ENCODE results near the gene LRRC19. TPM values are rescaled to one million over a fixed set of nuclear protein-coding genes. Genes with fewer than 3 reads are reported as not detected.

LRRC19 gene
- total and polyA plus RNA-seq, 11 donors, result not detected

DNA sequence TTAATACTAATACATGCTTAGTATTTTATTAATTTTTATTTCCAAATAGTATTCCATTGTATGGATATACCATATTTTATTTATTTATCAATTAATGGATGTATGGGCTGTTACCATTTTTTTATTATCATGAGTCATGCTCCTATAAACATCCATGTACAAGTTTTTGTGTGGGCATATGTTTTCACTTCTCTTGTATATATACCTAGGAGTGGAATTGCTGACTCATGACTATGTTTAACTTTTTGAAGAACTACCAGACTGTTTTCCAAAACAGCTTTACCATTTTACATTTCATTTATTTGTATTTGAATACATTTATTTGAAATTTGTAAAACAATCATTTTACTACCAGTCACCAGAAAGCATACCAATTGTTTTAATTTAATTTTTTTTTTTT lies 14.1 kb upstream of the LRRC19 start:
- Histone ChIP-seq H3K4me1 (no peaks in the 10 kb centered on the region), H3K27ac (no peak overlapping the region), H3K36me3 (peaks cover 0 to 85% (median 30%) of the 10 kb centered on the region in 9 donors), H3K9me3 (peaks cover 0 to under 1% (median 0%) of the 10 kb centered on the region in 12 donors), H3K4me3 (no peak overlapping the region), H3K27me3 (no peaks in the 10 kb centered on the region)
- no peak for DNase-seq
- TF ChIP-seq, protein P1, sequence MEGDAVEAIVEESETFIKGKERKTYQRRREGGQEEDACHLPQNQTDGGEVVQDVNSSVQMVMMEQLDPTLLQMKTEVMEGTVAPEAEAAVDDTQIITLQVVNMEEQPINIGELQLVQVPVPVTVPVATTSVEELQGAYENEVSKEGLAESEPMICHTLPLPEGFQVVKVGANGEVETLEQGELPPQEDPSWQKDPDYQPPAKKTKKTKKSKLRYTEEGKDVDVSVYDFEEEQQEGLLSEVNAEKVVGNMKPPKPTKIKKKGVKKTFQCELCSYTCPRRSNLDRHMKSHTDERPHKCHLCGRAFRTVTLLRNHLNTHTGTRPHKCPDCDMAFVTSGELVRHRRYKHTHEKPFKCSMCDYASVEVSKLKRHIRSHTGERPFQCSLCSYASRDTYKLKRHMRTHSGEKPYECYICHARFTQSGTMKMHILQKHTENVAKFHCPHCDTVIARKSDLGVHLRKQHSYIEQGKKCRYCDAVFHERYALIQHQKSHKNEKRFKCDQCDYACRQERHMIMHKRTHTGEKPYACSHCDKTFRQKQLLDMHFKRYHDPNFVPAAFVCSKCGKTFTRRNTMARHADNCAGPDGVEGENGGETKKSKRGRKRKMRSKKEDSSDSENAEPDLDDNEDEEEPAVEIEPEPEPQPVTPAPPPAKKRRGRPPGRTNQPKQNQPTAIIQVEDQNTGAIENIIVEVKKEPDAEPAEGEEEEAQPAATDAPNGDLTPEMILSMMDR (IDR thresholded peaks at IDR 0.05), result no peak
- TF ChIP-seq POLR2A (IDR thresholded peaks at IDR 0.05), result no peak
- intact Hi-C loops (cut with DNase I), result no loop called here
- no peak for ATAC-seq

DNA sequence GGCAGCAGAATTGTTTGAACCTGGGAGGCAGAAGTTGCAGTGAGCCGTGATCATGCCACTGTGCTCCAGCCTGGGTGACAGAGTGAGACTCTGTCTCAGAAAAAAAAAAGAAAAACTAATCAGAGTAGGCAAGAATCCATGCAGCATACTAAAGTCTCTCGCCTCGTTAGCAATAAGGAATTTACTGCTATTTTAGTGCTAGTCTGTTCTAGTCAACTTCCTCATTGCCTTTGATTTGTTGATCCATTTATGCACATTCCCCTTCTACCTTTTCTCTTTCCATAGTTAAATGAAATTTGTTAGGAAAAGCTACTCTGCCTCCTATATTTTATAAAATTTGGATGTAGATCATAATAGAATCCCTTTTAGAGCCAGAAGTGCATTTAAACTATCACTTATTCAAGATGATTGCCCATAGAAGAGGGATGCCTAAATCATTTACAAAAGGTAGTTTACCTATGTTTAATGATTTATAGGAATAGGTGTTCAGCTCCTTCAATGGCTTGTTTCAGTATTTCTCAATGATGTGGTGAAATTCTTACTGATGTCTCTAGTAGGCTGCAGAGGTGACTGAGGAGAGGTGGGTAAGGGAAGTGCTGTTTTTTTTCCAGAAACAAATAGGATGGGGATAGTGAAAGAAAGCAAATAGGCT lies 1.9 kb downstream of the LRRC19 start:
- TF ChIP-seq, protein P1 (IDR thresholded peaks at IDR 0.05), result no peak
- TF ChIP-seq POLR2A (IDR thresholded peaks at IDR 0.05), result no peak

DNA sequence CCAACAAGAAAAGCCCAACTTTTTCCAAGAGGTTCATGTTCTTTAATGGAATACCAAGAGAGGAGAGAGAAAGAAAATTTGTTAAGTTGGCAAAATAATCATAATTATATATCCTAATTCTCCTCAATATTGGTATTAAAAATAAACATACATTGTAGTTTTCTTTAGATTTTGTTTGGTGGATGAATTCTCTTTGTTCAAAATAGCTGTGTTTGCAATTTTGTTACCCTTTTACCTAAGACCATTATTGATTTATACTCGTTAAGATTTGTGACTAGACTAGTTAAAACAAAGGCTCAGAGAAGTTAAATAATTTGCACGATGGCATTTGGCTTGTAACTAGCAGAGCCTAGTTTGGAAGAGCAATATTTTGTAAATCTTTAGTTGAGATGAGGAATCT lies 9.7 kb downstream of the LRRC19 start:
- no peak for ATAC-seq
- no peaks in the 10 kb centered on the region for H3K9me3 ChIP-seq
- no peak overlapping the region for H3K27ac ChIP-seq
- no peaks in the 10 kb centered on the region for H3K27me3 ChIP-seq
- TF ChIP-seq, protein P1 (IDR thresholded peaks at IDR 0.05), result no peak
- TF ChIP-seq POLR2A (IDR thresholded peaks at IDR 0.05), result no peak
- no peaks in the 10 kb centered on the region for H3K4me1 ChIP-seq
- no peak overlapping the region for H3K4me3 ChIP-seq
- no peak for DNase-seq
- peaks cover 0 to 39% (median 8%) of the 10 kb centered on the region in 9 donors for H3K36me3 ChIP-seq
- intact Hi-C loops (cut with DNase I), result no loop called here
- 88 to 93% (median 92%) methylated on average over 2 of the region's 2 CpGs for WGBS, 4 donors

More for the DNA sequence above, 1.9 kb downstream of the LRRC19 start:
- no peaks in the 10 kb centered on the region for H3K27me3 ChIP-seq
- intact Hi-C loops (cut with DNase I), result no loop called here
- DNase-seq, result no peak
- H3K9me3 ChIP-seq, result no peaks in the 10 kb centered on the region
- no peak for ATAC-seq
- WGBS, 4 donors, result 97 to 98% (median 98%) methylated on average over 3 of the region's 3 CpGs
- no peak overlapping the region for H3K4me3 ChIP-seq
- peaks cover 0 to 5% (median 0%) of the 10 kb centered on the region in 9 donors for H3K36me3 ChIP-seq
- H3K27ac ChIP-seq, result no peak overlapping the region
- no peaks in the 10 kb centered on the region for H3K4me1 ChIP-seq

DNA sequence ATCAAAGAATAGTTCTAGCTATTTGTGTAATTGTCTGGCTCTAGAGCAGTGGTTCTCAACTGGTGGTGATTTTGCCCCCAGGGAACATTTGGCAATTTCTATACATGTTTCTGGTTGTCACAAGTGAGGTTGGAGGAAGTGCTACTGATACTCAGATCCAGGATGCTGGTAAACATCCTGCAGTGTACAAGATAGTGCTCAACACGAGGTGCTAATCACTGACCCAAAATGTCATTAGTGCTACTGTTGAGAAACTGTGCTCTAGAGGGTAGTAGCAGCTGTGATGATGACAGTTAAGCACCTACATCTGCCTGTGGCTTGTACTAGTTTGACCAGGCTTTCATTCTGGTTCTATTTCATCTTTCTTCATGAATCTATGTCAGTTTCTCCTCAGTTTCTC lies 22.1 kb downstream of the LRRC19 start:
- TF ChIP-seq POLR2A (IDR thresholded peaks at IDR 0.05), result no peak
- TF ChIP-seq, protein P1 (IDR thresholded peaks at IDR 0.05), result no peak
- 25 to 44% (median 35%) methylated on average over 1 of the region's 1 CpG for WGBS, 4 donors
- intact Hi-C loops (cut with DNase I), result no loop called here
- DNase-seq (no peak), ATAC-seq (no peak)
- peaks cover 0 to 3% (median 0%) of the 10 kb centered on the region in 12 donors for H3K9me3 ChIP-seq
- H3K27me3 ChIP-seq, result no peaks in the 10 kb centered on the region
- H3K27ac ChIP-seq, result no peak overlapping the region
- H3K4me1 ChIP-seq, result no peaks in the 10 kb centered on the region
- peaks cover 0 to 80% (median 22%) of the 10 kb centered on the region in 9 donors for H3K36me3 ChIP-seq
- no peak overlapping the region for H3K4me3 ChIP-seq
